GM12878 (cell line): ENCODE measurements around the gene KRTAP9-8. TPM values are rescaled to one million over a fixed set of nuclear protein-coding genes. Genes with fewer than 3 reads are reported as not detected.

ENCODE experiments used
- ATAC-seq: fragments of 200-7000 bp; cut with Tn5 transposase; 3 replicates; pipeline ENCODE4 v1.9.1; 2020; ENCODE audit warnings: mild to moderate bottlenecking, moderate library complexity
- BruUV-seq: library from RNA; stranded (reverse); fragments of 400-500 nt; replicated peaks from 2 replicates; lab custom pipeline; 2021; lab: Mats Ljungman, UMichigan
- CTCF ChIA-PET: fragments of 300-600 bp; sonication (Branson Sonifier 250); formaldehyde crosslinking; extraction: SDS; loops from one replicate; lab custom pipeline; 2021; ENCODE audit warnings: inconsistent platforms; lab: Yijun Ruan, JAX
- POLR2A ChIA-PET: fragments of 350-600 bp; formaldehyde crosslinking; extraction: SDS; loops from one replicate; lab custom pipeline; 2021; ENCODE audit warnings: inconsistent platforms; lab: Charles Lee
- RAD21 ChIA-PET: fragments of 300-600 bp; sonication (Branson Sonifier 250); formaldehyde crosslinking; loops from one replicate; lab custom pipeline; 2023; ENCODE audit warnings: antibody characterized with exemption; ENCODE audit not compliant: unreplicated experiment; lab: Charles Lee
- SMC1A ChIA-PET: fragments of 300-600 bp; sonication (Branson Sonifier 250); formaldehyde crosslinking; loops from one replicate; lab custom pipeline; 2023; ENCODE audit not compliant: unreplicated experiment, uncharacterized antibody; lab: Charles Lee
- DNase-seq: peaks from one replicate; pipeline ENCODE4 v3.0.0-alpha.2; 2011; ENCODE audit warnings: low read depth, low spot score
- FAIRE-seq: peaks from 3 replicates; lab custom pipeline; 2011; peaks lifted over from hg19 to GRCh38; lab: Jason Lieb, UNC
- H2AFZ ChIP-seq: 2 replicates; pipeline ENCODE4 v1.6.0; 2011; ENCODE audit warnings: low read depth, low read length, control low read depth; ENCODE audit not compliant: control insufficient read depth
- H3K27ac ChIP-seq: 2 replicates; pipeline ENCODE4 v1.5.1; 2011; ENCODE audit warnings: control low read depth; ENCODE audit not compliant: control insufficient read depth, insufficient read depth
- H3K27me3 ChIP-seq, 2 experiments: replicated peaks in 1 of 2; 2 replicates each; pipeline versions ENCODE4 v1.6.0 to v1.6.1; 2011; ENCODE audit warnings: low read length in 1 of 2; ENCODE audit not compliant: control insufficient read depth in 2 of 2, insufficient read depth in 2 of 2
- H3K36me3 ChIP-seq, 2 experiments: 2 replicates each; pipeline ENCODE4 v1.5.1; 2011; ENCODE audit warnings: low read length in 1 of 2; ENCODE audit not compliant: control insufficient read depth in 2 of 2, insufficient read depth in 2 of 2
- H3K4me1 ChIP-seq: 2 replicates; pipeline ENCODE4 v1.6.1; 2011; ENCODE audit warnings: mild to moderate bottlenecking, low read length, moderate library complexity, mixed read lengths; ENCODE audit not compliant: control insufficient read depth, insufficient read depth
- H3K4me2 ChIP-seq: 2 replicates; pipeline ENCODE4 v1.6.0; 2011; ENCODE audit warnings: control low read depth; ENCODE audit not compliant: control insufficient read depth, insufficient read depth
- H3K4me3 ChIP-seq: fragments of 200-600 bp; sonication (generic); 2 replicates; pipeline ENCODE4 v1.5.1; 2016
- H3K79me2 ChIP-seq: 2 replicates; pipeline ENCODE4 v1.6.0; 2011; ENCODE audit warnings: low read length; ENCODE audit not compliant: control insufficient read depth, insufficient read depth
- H3K9ac ChIP-seq: 2 replicates; pipeline ENCODE4 v1.8.0; 2011; ENCODE audit warnings: low read length, control low read depth, mixed read lengths; ENCODE audit not compliant: control insufficient read depth, insufficient read depth
- H3K9me3 ChIP-seq: replicated peaks from 3 replicates; pipeline ENCODE4 v1.5.1; 2011; ENCODE audit warnings: mild to moderate bottlenecking, low read length; ENCODE audit not compliant: control insufficient read depth, insufficient read depth
- H4K20me1 ChIP-seq: 2 replicates; pipeline ENCODE4 v1.6.0; 2011; ENCODE audit not compliant: control insufficient read depth, insufficient read depth
- BMI1 ChIP-seq: fragments of 450-650 bp; IDR thresholded peaks from 2 replicates; pipeline ENCODE4 v1.6.1; 2016; ENCODE audit warnings: mild to moderate bottlenecking, moderate library complexity, borderline replicate concordance
- CBX3 ChIP-seq: fragments of 200-600 bp; sonication (generic); IDR thresholded peaks from 2 replicates; pipeline ENCODE4 v1.6.1; 2016; ENCODE audit warnings: low read depth, borderline replicate concordance
- CEBPB ChIP-seq, 2 experiments: fragments of 150-350 bp in 1 of 2; IDR thresholded peaks; 2 replicates each; pipeline ENCODE4 v1.6.1; 2012 to 2014; ENCODE audit warnings: low read depth in 2 of 2, low read length in 2 of 2, borderline replicate concordance in 1 of 2, inconsistent platforms in 1 of 2
- CHD2 ChIP-seq: IDR thresholded peaks from 2 replicates; pipeline ENCODE4 v1.6.1; 2011; ENCODE audit warnings: low read depth, low read length, improper control_type of control experiment, borderline replicate concordance
- HDAC2 ChIP-seq: fragments of 200-600 bp; sonication (generic); IDR thresholded peaks from 2 replicates; pipeline ENCODE4 v1.6.1; 2017
- KAT2A ChIP-seq: conservative IDR thresholded peaks from 2 replicates; pipeline ENCODE4 v1.6.1; 2011; ENCODE audit warnings: low read depth, low read length; ENCODE audit not compliant: control insufficient read depth
- LARP7 ChIP-seq: fragments of 450-650 bp; IDR thresholded peaks from 2 replicates; pipeline ENCODE4 v1.6.1; 2017; ENCODE audit warnings: mild to moderate bottlenecking
- NFYA ChIP-seq: IDR thresholded peaks from 2 replicates; pipeline ENCODE4 v1.6.1; 2011; ENCODE audit warnings: low read depth, mild to moderate bottlenecking, low read length, improper control_type of control experiment, borderline replicate concordance
- NRF1 ChIP-seq: conservative IDR thresholded peaks from 2 replicates; pipeline ENCODE4 v1.6.1; 2011; ENCODE audit warnings: mild to moderate bottlenecking, low read depth, low read length, improper control_type of control experiment
- RUNX3 ChIP-seq: IDR thresholded peaks from 2 replicates; pipeline ENCODE4 v1.6.1; 2012; ENCODE audit warnings: low read length, inconsistent platforms
- SMAD5 ChIP-seq: IDR thresholded peaks from 2 replicates; pipeline ENCODE4 v1.6.1; 2016; ENCODE audit warnings: antibody characterized with exemption, low read depth
- SMARCA5 ChIP-seq: fragments of 450-650 bp; IDR thresholded peaks from 2 replicates; pipeline ENCODE4 v1.6.1; 2017; ENCODE audit warnings: mild to moderate bottlenecking
- SP1 ChIP-seq: IDR thresholded peaks from one replicate; pipeline ENCODE4 v1.6.1; 2011; ENCODE audit warnings: low read depth, low read length
- STAT3 ChIP-seq: IDR thresholded peaks from 2 replicates; pipeline ENCODE4 v1.6.1; 2011; ENCODE audit warnings: low read depth, low read length, improper control_type of control experiment
- TARDBP ChIP-seq: IDR thresholded peaks from 2 replicates; pipeline ENCODE4 v1.6.1; 2016; ENCODE audit warnings: borderline replicate concordance
- TCF12 ChIP-seq: IDR thresholded peaks from 2 replicates; pipeline ENCODE4 v1.6.1; 2011; ENCODE audit warnings: low read depth, mild to moderate bottlenecking, low read length
- ZBED1 ChIP-seq: IDR thresholded peaks from 2 replicates; pipeline ENCODE4 v1.6.1; 2016; ENCODE audit warnings: borderline replicate concordance
- ZNF217 ChIP-seq: fragments of 450-650 bp; IDR thresholded peaks from 2 replicates; pipeline ENCODE4 v1.6.1; 2017; ENCODE audit warnings: antibody characterized with exemption, mild to moderate bottlenecking
- WGBS: methylation state at CpG from one replicate; pipeline ENCODE4 v1.1.6; 2016; ENCODE audit warnings: low lambda C conversion rate; ENCODE audit not compliant: insufficient replicate concordance, insufficient coverage; ENCODE audit errors: missing lambda C conversion rate; 5-methylcytosine and 5-hydroxymethylcytosine counted together
- in situ Hi-C: fragments of 300-500 bp; cut with MboI; formaldehyde crosslinking; loops from 9 replicates; pipeline ENCODE4 v1.14.3; 2018; ENCODE audit warnings: mixed read lengths
- intact Hi-C: fragments of 100-400 bp; cut with micrococcal nuclease; formaldehyde crosslinking; loops from one replicate; pipeline ENCODE4 v1.14.2; 2022; ENCODE audit not compliant: unreplicated experiment
- polyA plus RNA-seq, 11 experiments: library from polyadenylated mRNA; depleted of rRNA in 4 of 11; unstranded in 6 of 11; stranded (reverse) in 5 of 11; fragments of >200 nt; fragmentation: Nextera tagmentation in 4 of 11; fragmentation: Illumina TruSeq in 1 of 11; extraction: Ambion mirVana in 4 of 11; extraction: Trizol in 1 of 11; gene quantifications; 1 replicate in 1 of 11; 2 replicates in 10 of 11; pipeline versions ENCODE4 v1.2.1 to v1.2.3, GENCODE V29; 2011 to 2016; ENCODE audit warnings: inconsistent platforms in 2 of 11, missing spikeins in 2 of 11, low read depth in 1 of 11
- total RNA-seq, 4 experiments: library from RNA; depleted of rRNA in 3 of 4; stranded (reverse); fragments of >200 nt in 3 of 4; fragmentation: Illumina TruSeq in 1 of 4; extraction: Trizol in 1 of 4; gene quantifications; 2 replicates each; pipeline versions ENCODE4 v1.2.1 to v1.2.3, GENCODE V29; 2013 to 2021
- TF ChIP-seq, protein P1 (sequence below): fragments of 450-650 bp; IDR thresholded peaks from 2 replicates; pipeline ENCODE4 v1.6.1; 2017; ENCODE audit warnings: mild to moderate bottlenecking, low read depth, inconsistent platforms; ENCODE audit not compliant: poor library complexity, severe bottlenecking
- TF ChIP-seq, protein P2 (sequence below): fragments of 450-650 bp; IDR thresholded peaks from 2 replicates; pipeline ENCODE4 v1.6.1; 2017; ENCODE audit warnings: mild to moderate bottlenecking, moderate library complexity
- TF ChIP-seq, protein P3 (sequence below): IDR thresholded peaks from 2 replicates; pipeline ENCODE4 v1.6.1; 2011; ENCODE audit warnings: low read depth, mild to moderate bottlenecking, low read length, moderate library complexity, borderline replicate concordance; ENCODE audit errors: extremely low read depth

The KRTAP9-8 gene
- total and polyA plus RNA-seq, 10 of the 15 experiments (the other 5 are each of a cell fraction or from before 2014, with no cell fraction given), result not detected

DNA sequence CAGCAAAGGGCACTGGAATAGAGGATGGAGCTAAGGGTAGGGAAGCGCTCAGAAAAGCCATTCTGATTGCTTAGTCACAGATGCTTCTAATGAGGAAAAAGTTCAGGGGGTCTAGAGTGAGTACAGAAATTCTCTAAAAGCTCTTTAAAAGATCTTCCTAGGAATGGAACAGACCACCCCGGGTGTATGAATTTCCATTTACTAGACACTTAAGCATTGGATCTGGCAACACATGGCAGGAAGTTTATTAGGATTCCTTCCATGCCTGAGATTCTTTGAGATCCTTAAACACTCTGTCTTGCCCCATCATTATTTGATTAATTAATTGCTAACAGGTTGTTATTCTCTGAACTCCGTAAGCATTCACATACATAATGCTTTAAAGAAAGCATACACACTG lies 46.2 kb downstream of the KRTAP9-8 start (continued):
- TF ChIP-seq RUNX3 (no peak), HDAC2 (no peak)

DNA sequence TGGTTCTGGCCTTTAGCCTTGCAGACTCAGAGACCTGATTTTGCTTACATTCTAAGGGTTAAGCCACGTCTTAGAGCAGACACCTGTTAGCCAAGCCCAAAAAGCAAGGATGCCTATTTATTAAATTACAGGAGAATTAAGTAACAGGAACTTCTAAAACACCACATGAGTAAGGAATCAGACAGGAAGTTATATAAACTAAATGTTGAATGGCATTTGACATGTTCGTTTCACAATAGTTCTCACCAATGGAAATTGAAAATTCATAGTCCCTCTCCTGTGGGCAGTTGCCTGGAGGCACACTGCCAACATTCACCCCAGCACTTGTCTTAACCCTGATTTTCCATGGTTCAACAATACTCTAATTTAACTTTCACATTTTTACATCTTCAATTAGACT lies 46.7 kb downstream of the KRTAP9-8 start:
- intact Hi-C loops, result no loop called here
- H3K4me2 ChIP-seq, result no peak overlapping the region
- CTCF ChIA-PET, result no interaction called here
- no peaks in the 10 kb centered on the region for H3K79me2 ChIP-seq
- ATAC-seq (no peak), FAIRE-seq (no peak), DNase-seq (no peak)
- no peaks in the 10 kb centered on the region for H3K27me3 ChIP-seq
- 0% methylated on average over 2 of the region's 2 CpGs for WGBS
- H3K36me3 ChIP-seq, result no peaks in the 10 kb centered on the region
- H3K27ac ChIP-seq, result no peak overlapping the region
- BruUV-seq, result no TSS peak
- no peak overlapping the region for H3K4me3 ChIP-seq
- H3K9me3 ChIP-seq, result no peaks in the 10 kb centered on the region
- RAD21 ChIA-PET, result no interaction called here
- in situ Hi-C loops, result no loop called here
- SMC1A ChIA-PET, result no interaction called here
- H3K9ac ChIP-seq, result no peak overlapping the region
- POLR2A ChIA-PET, result no interaction called here
- no peaks in the 10 kb centered on the region for H4K20me1 ChIP-seq
- H2AFZ ChIP-seq, result no peak overlapping the region
- H3K4me1 ChIP-seq, result no peaks in the 10 kb centered on the region
- no peak for TF ChIP-seq KAT2A
- TF ChIP-seq SMAD5, result no peak
- TF ChIP-seq NRF1, result no peak
- TF ChIP-seq, protein P1, sequence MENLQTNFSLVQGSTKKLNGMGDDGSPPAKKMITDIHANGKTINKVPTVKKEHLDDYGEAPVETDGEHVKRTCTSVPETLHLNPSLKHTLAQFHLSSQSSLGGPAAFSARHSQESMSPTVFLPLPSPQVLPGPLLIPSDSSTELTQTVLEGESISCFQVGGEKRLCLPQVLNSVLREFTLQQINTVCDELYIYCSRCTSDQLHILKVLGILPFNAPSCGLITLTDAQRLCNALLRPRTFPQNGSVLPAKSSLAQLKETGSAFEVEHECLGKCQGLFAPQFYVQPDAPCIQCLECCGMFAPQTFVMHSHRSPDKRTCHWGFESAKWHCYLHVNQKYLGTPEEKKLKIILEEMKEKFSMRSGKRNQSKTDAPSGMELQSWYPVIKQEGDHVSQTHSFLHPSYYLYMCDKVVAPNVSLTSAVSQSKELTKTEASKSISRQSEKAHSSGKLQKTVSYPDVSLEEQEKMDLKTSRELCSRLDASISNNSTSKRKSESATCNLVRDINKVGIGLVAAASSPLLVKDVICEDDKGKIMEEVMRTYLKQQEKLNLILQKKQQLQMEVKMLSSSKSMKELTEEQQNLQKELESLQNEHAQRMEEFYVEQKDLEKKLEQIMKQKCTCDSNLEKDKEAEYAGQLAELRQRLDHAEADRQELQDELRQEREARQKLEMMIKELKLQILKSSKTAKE, result no peak
- no peak for TF ChIP-seq CEBPB (IDR thresholded peaks at IDR 0.05; ENCODE audit: borderline replicate concordance in 1 of 2, low read depth in 2 of 2, low read length in 2 of 2)
- TF ChIP-seq SP1, result no peak
- TF ChIP-seq TCF12, result no peak
- TF ChIP-seq TARDBP, result no peak
- no peak for TF ChIP-seq SMARCA5
- TF ChIP-seq LARP7, result no peak
- TF ChIP-seq, protein P2, sequence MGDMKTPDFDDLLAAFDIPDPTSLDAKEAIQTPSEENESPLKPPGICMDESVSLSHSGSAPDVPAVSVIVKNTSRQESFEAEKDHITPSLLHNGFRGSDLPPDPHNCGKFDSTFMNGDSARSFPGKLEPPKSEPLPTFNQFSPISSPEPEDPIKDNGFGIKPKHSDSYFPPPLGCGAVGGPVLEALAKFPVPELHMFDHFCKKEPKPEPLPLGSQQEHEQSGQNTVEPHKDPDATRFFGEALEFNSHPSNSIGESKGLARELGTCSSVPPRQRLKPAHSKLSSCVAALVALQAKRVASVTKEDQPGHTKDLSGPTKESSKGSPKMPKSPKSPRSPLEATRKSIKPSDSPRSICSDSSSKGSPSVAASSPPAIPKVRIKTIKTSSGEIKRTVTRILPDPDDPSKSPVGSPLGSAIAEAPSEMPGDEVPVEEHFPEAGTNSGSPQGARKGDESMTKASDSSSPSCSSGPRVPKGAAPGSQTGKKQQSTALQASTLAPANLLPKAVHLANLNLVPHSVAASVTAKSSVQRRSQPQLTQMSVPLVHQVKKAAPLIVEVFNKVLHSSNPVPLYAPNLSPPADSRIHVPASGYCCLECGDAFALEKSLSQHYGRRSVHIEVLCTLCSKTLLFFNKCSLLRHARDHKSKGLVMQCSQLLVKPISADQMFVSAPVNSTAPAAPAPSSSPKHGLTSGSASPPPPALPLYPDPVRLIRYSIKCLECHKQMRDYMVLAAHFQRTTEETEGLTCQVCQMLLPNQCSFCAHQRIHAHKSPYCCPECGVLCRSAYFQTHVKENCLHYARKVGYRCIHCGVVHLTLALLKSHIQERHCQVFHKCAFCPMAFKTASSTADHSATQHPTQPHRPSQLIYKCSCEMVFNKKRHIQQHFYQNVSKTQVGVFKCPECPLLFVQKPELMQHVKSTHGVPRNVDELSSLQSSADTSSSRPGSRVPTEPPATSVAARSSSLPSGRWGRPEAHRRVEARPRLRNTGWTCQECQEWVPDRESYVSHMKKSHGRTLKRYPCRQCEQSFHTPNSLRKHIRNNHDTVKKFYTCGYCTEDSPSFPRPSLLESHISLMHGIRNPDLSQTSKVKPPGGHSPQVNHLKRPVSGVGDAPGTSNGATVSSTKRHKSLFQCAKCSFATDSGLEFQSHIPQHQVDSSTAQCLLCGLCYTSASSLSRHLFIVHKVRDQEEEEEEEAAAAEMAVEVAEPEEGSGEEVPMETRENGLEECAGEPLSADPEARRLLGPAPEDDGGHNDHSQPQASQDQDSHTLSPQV, result no peak
- TF ChIP-seq BMI1, result no peak
- TF ChIP-seq CBX3, result no peak
- no peak for TF ChIP-seq NFYA
- TF ChIP-seq ZBED1, result no peak
- TF ChIP-seq, protein P3, sequence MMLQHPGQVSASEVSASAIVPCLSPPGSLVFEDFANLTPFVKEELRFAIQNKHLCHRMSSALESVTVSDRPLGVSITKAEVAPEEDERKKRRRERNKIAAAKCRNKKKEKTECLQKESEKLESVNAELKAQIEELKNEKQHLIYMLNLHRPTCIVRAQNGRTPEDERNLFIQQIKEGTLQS, result no peak
- no peak for TF ChIP-seq STAT3
- no peak for TF ChIP-seq ZNF217
- TF ChIP-seq CHD2, result no peak
